Activated B cell treated with CpG ODN at 0.5 μM for 24 hours (primary cell): ENCODE measurements around the gene C1QA. TPM values are rescaled to one million over a fixed set of nuclear protein-coding genes. Genes with fewer than 3 reads are reported as not detected.

Experiments used
- ATAC-seq: fragments of 200-7000 bp; cut with Tn5 transposase; one replicate; pipeline ENCODE4 v1.10.0; 2021; ENCODE audit warnings: low read depth, mild to moderate bottlenecking, moderate library complexity
- CTCF ChIA-PET: fragments of 350-600 bp; sonication (Branson Sonifier 250); formaldehyde crosslinking; loops from one replicate; lab custom pipeline; 2021; ENCODE audit warnings: antibody characterized with exemption; lab: Charles Lee
- POLR2A ChIA-PET: fragments of 350-600 bp; sonication (Branson Sonifier 250); formaldehyde crosslinking; loops from one replicate; lab custom pipeline; 2021; ENCODE audit warnings: antibody characterized with exemption; lab: Charles Lee
- DNase-seq: peaks from one replicate; pipeline ENCODE4 v3.0.0; 2022
- H3K27ac Mint-ChIP-seq: one replicate; pipeline ENCODE4 v1.8.0; 2020; ENCODE audit warnings: mixed read lengths
- H3K27me3 Mint-ChIP-seq: one replicate; pipeline ENCODE4 v1.8.0; 2021; ENCODE audit warnings: mixed read lengths
- H3K36me3 Mint-ChIP-seq: one replicate; pipeline ENCODE4 v1.8.0; 2021; ENCODE audit warnings: low read depth, mixed read lengths
- H3K4me1 Mint-ChIP-seq: one replicate; pipeline ENCODE4 v1.8.0; 2021; ENCODE audit warnings: mixed read lengths
- H3K4me3 Mint-ChIP-seq: one replicate; pipeline ENCODE4 v1.8.0; 2020; ENCODE audit warnings: mild to moderate bottlenecking, mixed read lengths
- H3K9me3 Mint-ChIP-seq: one replicate; pipeline ENCODE4 v1.8.0; 2020; ENCODE audit warnings: mixed read lengths
- intact Hi-C: fragments of 100-400 bp; cut with micrococcal nuclease; formaldehyde crosslinking; loops from one replicate; pipeline ENCODE4 v1.15.1; 2024
- total RNA-seq: library from RNA; stranded (reverse); gene quantifications from 2 replicates; pipeline ENCODE4 v1.2.3, GENCODE V29; 2022
- TF ChIP-seq, protein P1 (sequence below): fragments of 200-600 bp; IDR thresholded peaks from one replicate; pipeline ENCODE4 v1.8.0; 2022; ENCODE audit warnings: antibody characterized with exemption, mild to moderate bottlenecking

C1QA gene
- total RNA-seq, 1 donor from 2014 or later, result not detected

DNA sequence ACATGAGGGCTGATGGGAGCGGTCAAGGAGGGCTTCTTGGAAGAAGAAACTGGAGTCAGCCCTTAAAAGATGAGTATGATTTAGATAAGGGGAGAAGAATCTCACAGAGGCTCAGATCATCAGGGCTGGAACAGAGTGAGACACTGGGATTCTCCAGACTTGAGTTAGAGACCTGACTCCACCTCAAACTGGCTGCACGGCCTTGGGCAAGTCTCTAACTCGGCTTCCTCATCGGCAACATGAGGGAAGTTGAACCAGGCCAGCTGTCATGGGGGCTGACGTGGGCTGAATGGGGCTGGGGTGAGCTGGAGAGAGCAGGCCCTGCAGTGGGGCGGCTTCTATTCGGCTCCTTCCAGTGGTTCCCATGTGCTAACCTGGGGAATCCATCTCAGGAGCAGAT lies 9.5 kb downstream of the C1QA start:
- DNase-seq (no peak), ATAC-seq (no peak)
- peaks cover 15% of the 10 kb centered on the region for H3K27me3 Mint-ChIP-seq
- CTCF ChIA-PET, result no interaction called here
- TF ChIP-seq, protein P1, sequence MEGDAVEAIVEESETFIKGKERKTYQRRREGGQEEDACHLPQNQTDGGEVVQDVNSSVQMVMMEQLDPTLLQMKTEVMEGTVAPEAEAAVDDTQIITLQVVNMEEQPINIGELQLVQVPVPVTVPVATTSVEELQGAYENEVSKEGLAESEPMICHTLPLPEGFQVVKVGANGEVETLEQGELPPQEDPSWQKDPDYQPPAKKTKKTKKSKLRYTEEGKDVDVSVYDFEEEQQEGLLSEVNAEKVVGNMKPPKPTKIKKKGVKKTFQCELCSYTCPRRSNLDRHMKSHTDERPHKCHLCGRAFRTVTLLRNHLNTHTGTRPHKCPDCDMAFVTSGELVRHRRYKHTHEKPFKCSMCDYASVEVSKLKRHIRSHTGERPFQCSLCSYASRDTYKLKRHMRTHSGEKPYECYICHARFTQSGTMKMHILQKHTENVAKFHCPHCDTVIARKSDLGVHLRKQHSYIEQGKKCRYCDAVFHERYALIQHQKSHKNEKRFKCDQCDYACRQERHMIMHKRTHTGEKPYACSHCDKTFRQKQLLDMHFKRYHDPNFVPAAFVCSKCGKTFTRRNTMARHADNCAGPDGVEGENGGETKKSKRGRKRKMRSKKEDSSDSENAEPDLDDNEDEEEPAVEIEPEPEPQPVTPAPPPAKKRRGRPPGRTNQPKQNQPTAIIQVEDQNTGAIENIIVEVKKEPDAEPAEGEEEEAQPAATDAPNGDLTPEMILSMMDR, result no peak
- POLR2A ChIA-PET, result no interaction called here
- no peaks in the 10 kb centered on the region for H3K36me3 Mint-ChIP-seq
- no peaks in the 10 kb centered on the region for H3K9me3 Mint-ChIP-seq
- H3K27ac Mint-ChIP-seq, result no peak overlapping the region
- intact Hi-C loops, result no loop called here
- H3K4me1 Mint-ChIP-seq, result no peaks in the 10 kb centered on the region
- H3K4me3 Mint-ChIP-seq, result no peak overlapping the region

DNA sequence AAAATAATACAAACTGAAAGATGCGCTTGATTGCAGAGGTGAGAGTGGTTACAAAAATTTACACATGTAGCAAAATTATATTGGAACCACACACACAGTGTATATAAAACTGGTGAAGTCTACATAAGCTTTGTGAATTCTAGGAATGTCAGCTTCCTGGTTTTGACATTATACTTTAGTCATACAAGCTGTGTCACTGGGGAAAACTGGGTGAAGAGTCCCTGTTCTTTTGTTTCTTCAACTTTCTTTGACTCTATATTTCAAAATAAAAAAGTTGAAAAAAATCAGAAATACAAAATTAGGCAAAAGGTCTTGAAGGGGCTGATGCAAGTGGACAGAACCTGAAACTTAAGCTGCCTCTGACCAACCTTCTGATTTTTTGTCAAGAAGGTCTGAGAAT lies 10.0 kb downstream of the C1QA start:
- TF ChIP-seq, protein P1, result no peak
- H3K27me3 Mint-ChIP-seq, result peaks cover 12% of the 10 kb centered on the region
- POLR2A ChIA-PET, result no interaction called here
- no peak overlapping the region for H3K27ac Mint-ChIP-seq
- no peaks in the 10 kb centered on the region for H3K36me3 Mint-ChIP-seq
- DNase-seq (no peak), ATAC-seq (no peak)
- H3K4me1 Mint-ChIP-seq, result no peaks in the 10 kb centered on the region
- intact Hi-C loops, result no loop called here
- CTCF ChIA-PET, result no interaction called here
- H3K4me3 Mint-ChIP-seq, result no peak overlapping the region
- H3K9me3 Mint-ChIP-seq, result no peaks in the 10 kb centered on the region

DNA sequence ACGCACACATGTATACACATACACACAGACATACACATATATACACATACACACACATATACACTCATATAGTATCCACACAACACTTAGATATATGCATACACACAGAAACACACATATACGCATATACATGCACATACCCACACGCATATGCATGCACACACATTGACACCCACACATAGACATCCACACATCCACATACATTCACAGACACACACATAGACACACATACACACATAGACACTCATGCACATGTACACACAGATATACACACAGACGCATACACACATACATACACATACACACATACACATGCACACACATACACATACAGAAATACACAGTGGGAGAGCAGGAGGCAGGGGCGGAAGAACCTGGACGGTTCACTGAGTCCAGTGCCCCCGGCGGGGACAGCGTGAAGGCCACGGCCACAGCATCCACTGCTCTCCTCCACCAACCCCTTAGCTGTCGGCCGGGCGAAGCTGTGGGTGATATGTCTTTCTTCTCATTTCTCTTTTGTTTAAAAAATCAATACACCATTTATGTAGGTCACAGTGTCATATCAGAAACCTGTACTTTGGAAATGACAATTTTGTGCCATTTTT lies 13.8 kb downstream of the C1QA start:
- ChIA-PET POLR2A (no interaction called here), CTCF (no interaction called here)
- H3K4me3 Mint-ChIP-seq, result no peak overlapping the region
- no peaks in the 10 kb centered on the region for H3K36me3 Mint-ChIP-seq
- no peaks in the 10 kb centered on the region for H3K9me3 Mint-ChIP-seq
- no peak for ATAC-seq
- intact Hi-C loops, result no loop called here
- TF ChIP-seq, protein P1, result no peak
- H3K27ac Mint-ChIP-seq, result no peak overlapping the region
- DNase-seq, result no peak
- H3K4me1 Mint-ChIP-seq, result no peaks in the 10 kb centered on the region
- H3K27me3 Mint-ChIP-seq, result peaks cover 5% of the 10 kb centered on the region

DNA sequence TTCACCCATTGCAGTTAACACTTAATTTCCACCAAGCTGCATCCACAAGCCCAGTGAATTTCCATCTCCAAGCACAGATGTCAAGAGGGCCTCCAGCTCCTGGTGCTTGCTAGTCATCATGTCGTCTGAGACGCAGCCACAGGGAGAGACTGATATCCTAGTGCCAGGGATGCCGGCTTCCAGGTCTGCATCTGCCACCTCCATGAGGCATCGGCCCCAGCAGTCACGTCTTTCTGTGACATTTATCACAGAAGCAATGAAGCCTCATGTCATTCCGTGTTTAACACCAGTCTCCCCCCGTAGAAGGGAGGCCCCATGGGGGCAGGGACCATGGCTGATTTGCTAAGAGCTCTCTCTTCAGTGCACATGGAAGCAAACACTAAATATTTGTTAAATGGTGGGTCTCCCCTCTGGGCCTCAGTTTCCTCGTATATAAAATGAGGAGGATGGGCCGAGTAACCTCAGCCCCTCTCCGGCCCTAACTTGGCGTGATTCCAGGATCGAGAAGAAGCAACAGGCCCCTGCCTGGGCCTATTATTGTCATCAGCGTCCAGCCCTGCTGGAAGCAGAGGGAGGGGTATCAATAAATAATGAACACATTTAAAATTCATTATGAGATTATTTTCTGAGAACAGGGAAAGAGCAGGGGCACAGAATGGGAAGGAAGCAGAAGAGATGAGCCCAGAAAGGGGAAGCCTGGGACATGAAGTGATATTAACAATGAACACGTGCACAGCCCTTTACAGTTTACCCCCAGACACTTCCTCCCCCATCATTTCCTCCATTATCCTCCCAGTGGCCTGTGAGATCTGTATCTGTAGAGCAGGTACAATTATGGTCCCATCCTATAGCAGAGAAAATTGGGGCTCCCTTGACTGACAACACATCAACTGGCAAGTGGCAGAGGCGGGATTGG lies 15.8 kb downstream of the C1QA start:
- Mint-ChIP-seq H3K27ac (no peak overlapping the region), H3K4me1 (no peaks in the 10 kb centered on the region), H3K36me3 (no peaks in the 10 kb centered on the region), H3K9me3 (no peaks in the 10 kb centered on the region), H3K4me3 (no peak overlapping the region), H3K27me3 (peaks cover 5% of the 10 kb centered on the region)
- no peak for DNase-seq
- ChIA-PET CTCF (no interaction called here), POLR2A (no interaction called here)
- TF ChIP-seq, protein P1, result no peak
- intact Hi-C loops, result no loop called here
- no peak for ATAC-seq

DNA sequence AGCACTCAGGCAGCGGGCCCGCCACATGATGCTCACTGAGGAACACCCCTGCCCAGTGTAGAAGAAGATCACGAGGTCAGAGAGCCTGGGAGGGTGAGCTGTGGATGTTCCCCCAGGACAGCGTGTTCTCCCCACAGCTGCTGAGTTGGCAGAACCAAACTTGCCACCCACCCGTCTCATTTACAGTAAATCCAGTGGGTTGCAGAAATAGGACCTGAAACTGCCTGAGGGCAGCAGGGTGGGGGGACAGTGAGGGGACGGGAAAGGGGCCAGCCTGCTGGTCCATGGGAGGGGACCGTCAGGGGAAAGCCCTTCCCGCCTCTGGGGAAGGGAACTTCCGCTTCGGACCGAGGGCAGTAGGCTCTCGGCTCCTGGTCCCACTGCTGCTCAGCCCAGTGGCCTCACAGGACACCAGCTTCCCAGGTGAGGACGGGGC lies 16.5 kb downstream of the C1QA start, which contains the start of gene C1QB:
Gene C1QB, plus strand, starts transcription at position 356 of the 436 bp plus-strand sequence. CDS start 6,227 bp downstream, outside the sequence.
- ATAC-seq (no peak), DNase-seq (no peak)
- POLR2A ChIA-PET, result no interaction called here
- H3K36me3 Mint-ChIP-seq, result no peaks in the 10 kb centered on the region
- TF ChIP-seq, protein P1, result no peak
- intact Hi-C loops, result no loop called here
- no peaks in the 10 kb centered on the region for H3K4me1 Mint-ChIP-seq
- H3K4me3 Mint-ChIP-seq, result no peak within 1 kb of the TSS
- no peaks in the 10 kb centered on the region for H3K9me3 Mint-ChIP-seq
- CTCF ChIA-PET, result no interaction called here
- peaks cover 5% of the 10 kb centered on the region for H3K27me3 Mint-ChIP-seq
- H3K27ac Mint-ChIP-seq, result no peak within 1 kb of the TSS
